HL-60 (cell line): ENCODE results near the gene PRSS33.

Experiments used
- DNase-seq, 2 experiments: peaks; one replicate each; pipeline ENCODE4 v3.0.0-alpha.2; 2010 to 2020; ENCODE audit warnings: low read depth in 1 of 2, low spot score in 1 of 2
- H3K27ac ChIP-seq: fragments of 250-450 bp; sonication (Bioruptor Pico); replicated peaks from 2 replicates; pipeline ENCODE4 v1.5.1; 2020; ENCODE audit warnings: mild to moderate bottlenecking, moderate library complexity
- H3K27me3 ChIP-seq: fragments of 250-450 bp; sonication (Bioruptor Pico); 2 replicates; pipeline ENCODE4 v1.5.1; 2021; ENCODE audit warnings: mild to moderate bottlenecking, moderate library complexity; ENCODE audit not compliant: insufficient read depth, poor library complexity, severe bottlenecking
- H3K4me3 ChIP-seq: replicated peaks from 2 replicates; pipeline ENCODE4 v1.5.1; 2011; ENCODE audit warnings: mild to moderate bottlenecking, control low read depth, low read length; ENCODE audit not compliant: insufficient read depth
- GABPA ChIP-seq: IDR thresholded peaks from 2 replicates; pipeline ENCODE4 v1.6.1; 2012; ENCODE audit warnings: low read depth
- POLR2AphosphoS5 ChIP-seq: IDR thresholded peaks from 2 replicates; pipeline ENCODE4 v1.6.1; 2012; ENCODE audit warnings: low read depth
- SPI1 ChIP-seq: IDR thresholded peaks from 2 replicates; pipeline ENCODE4 v1.6.1; 2012; ENCODE audit warnings: low read depth, mild to moderate bottlenecking, borderline replicate concordance
- TF ChIP-seq, protein P1 (sequence below): IDR thresholded peaks from one replicate; pipeline ENCODE4 v1.5.1; 2011; ENCODE audit warnings: low read length, control low read depth, inconsistent platforms; ENCODE audit not compliant: insufficient read depth
- TF ChIP-seq, protein P2 (sequence below): IDR thresholded peaks from 2 replicates; pipeline ENCODE4 v1.6.1; 2012; ENCODE audit warnings: low read depth; ENCODE audit not compliant: insufficient replicate concordance

The PRSS33 gene

GRCh38 chr16:2775765-2776499 is 11.4 kb downstream of the PRSS33 start:
- Histone ChIP-seq H3K27me3 (no peaks in the 10 kb centered on the region), H3K4me3 (peak overlapping the region; percentile 87), H3K27ac (peak overlapping the region; percentile 83)
- no peak for DNase-seq
- TF ChIP-seq, protein P1, sequence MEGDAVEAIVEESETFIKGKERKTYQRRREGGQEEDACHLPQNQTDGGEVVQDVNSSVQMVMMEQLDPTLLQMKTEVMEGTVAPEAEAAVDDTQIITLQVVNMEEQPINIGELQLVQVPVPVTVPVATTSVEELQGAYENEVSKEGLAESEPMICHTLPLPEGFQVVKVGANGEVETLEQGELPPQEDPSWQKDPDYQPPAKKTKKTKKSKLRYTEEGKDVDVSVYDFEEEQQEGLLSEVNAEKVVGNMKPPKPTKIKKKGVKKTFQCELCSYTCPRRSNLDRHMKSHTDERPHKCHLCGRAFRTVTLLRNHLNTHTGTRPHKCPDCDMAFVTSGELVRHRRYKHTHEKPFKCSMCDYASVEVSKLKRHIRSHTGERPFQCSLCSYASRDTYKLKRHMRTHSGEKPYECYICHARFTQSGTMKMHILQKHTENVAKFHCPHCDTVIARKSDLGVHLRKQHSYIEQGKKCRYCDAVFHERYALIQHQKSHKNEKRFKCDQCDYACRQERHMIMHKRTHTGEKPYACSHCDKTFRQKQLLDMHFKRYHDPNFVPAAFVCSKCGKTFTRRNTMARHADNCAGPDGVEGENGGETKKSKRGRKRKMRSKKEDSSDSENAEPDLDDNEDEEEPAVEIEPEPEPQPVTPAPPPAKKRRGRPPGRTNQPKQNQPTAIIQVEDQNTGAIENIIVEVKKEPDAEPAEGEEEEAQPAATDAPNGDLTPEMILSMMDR = no peak
- TF ChIP-seq GABPA = no peak
- no peak for TF ChIP-seq SPI1
- TF ChIP-seq, protein P2, sequence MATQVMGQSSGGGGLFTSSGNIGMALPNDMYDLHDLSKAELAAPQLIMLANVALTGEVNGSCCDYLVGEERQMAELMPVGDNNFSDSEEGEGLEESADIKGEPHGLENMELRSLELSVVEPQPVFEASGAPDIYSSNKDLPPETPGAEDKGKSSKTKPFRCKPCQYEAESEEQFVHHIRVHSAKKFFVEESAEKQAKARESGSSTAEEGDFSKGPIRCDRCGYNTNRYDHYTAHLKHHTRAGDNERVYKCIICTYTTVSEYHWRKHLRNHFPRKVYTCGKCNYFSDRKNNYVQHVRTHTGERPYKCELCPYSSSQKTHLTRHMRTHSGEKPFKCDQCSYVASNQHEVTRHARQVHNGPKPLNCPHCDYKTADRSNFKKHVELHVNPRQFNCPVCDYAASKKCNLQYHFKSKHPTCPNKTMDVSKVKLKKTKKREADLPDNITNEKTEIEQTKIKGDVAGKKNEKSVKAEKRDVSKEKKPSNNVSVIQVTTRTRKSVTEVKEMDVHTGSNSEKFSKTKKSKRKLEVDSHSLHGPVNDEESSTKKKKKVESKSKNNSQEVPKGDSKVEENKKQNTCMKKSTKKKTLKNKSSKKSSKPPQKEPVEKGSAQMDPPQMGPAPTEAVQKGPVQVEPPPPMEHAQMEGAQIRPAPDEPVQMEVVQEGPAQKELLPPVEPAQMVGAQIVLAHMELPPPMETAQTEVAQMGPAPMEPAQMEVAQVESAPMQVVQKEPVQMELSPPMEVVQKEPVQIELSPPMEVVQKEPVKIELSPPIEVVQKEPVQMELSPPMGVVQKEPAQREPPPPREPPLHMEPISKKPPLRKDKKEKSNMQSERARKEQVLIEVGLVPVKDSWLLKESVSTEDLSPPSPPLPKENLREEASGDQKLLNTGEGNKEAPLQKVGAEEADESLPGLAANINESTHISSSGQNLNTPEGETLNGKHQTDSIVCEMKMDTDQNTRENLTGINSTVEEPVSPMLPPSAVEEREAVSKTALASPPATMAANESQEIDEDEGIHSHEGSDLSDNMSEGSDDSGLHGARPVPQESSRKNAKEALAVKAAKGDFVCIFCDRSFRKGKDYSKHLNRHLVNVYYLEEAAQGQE = no peak
- no peak for TF ChIP-seq POLR2AphosphoS5

- peak in 1 of 2 experiments; percentile 8 for DNase-seq
- no peak for TF ChIP-seq GABPA
- no peak for TF ChIP-seq SPI1
- TF ChIP-seq, protein P1 = no peak
- TF ChIP-seq POLR2AphosphoS5 = no peak
- TF ChIP-seq, protein P2 = no peak
- Histone ChIP-seq H3K27me3 (no peaks in the 10 kb centered on the region), H3K27ac (peak overlapping the region; percentile 31), H3K4me3 (no peak overlapping the region)
Measured at GRCh38 chr16:2775131-2775716, 12.1 kb downstream of the PRSS33 start.

DNA sequence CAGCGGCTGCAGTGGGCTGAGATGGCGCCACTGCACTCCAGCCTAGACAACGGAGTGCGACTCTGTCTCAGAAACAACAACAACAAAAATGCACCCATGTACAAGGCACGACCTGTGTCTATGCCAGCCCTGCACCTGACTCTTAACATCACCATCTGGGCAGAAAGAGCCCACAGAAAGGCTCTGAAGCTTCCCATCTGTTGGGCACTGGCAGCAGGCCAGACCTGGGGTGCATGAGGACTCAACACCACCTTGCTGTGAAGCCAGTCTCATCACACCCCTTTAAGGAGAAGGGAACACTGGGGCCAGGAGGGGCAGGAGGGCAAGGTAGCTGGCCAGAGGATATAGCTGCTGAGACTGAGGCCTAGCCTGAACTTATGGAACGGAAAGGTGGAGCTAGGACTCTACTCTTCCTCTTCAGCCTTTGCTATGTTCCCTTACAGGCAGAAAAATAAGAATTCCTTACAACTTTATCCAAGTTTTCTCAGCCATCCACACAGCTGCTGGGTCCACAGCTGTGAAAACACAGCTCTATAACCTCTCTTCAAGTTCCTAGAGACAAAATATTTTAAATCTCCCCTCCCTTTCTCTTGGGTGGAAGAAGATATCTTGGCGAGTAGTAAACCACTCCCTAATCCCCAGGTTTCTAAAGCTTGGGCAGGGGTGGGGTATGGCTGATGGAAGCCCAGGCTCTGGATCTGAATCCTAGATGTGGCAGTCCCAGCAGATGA is 13.0 kb downstream of the PRSS33 start:
- Histone ChIP-seq H3K4me3 (no peak overlapping the region), H3K27ac (no peak overlapping the region), H3K27me3 (no peaks in the 10 kb centered on the region)
- peak in 1 of 2 experiments; percentile 16 for DNase-seq
- TF ChIP-seq, protein P1 = no peak
- no peak for TF ChIP-seq POLR2AphosphoS5
- TF ChIP-seq, protein P2 = no peak
- TF ChIP-seq SPI1 = no peak
- no peak for TF ChIP-seq GABPA
